Measurements from ENCODE around the gene PON3.

The PON3 gene

DNA sequence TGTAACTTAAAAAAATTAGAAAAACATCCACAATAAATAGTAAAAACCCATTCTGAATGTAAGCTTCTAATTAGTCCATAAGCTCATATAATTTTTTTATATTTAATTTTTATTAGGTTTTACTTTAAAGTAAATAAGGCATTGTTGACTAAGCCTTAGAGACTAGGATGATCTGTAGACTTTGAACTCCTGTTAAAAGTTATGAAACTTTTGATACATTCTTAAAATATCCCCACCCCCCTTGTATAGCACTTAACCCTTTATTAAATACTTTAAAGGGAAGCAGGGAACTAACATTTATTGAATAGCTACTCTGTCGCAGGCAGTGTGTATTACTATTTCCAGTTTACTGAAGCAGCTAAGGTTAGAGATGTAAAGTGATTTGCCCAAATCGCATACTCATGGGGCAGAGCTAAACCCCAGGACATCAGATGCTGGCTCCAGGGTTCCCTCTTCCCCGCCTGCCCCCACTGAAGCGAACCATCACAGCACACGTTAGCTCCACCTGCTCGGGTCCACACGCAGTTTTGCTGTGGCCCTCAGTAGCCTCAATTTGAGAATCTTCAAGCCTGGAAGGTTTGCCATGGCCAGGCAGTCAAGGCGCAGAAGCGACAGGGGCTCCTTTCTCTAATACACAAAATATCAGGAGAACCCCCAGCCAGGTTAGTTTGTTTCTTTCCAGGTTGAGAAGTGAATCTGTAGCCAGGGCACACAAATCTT lies 72.6 kb downstream of the PON3 start:
- Histone ChIP-seq H3K36me3 (ENCODE audit: control insufficient read depth in 2 of 2, insufficient read depth in 1 of 2, low read length in 2 of 2) (no peaks in the 10 kb centered on the region), H3K27ac (ENCODE audit: extremely low read depth, low read depth, low read length) (no peak overlapping the region), H3K4me3 (ENCODE audit: low read depth, low read length) (no peak overlapping the region), H3K9me3 (ENCODE audit: control insufficient read depth, insufficient read depth, low read depth, low read length) (no peaks in the 10 kb centered on the region), H3K4me1 (ENCODE audit: control insufficient read depth, insufficient read depth, low read length) (no peaks in the 10 kb centered on the region)
- ChIA-PET POLR2A (no interaction called here), CTCF (no interaction called here)
- TF ChIP-seq ZNF660 (tag by site-specific recombination; IDR thresholded peaks at IDR 0.05) (no peak), ZNF571 (tag by site-specific recombination; IDR thresholded peaks at IDR 0.05) (no peak), ZBTB17 (tag by site-specific recombination; IDR thresholded peaks at IDR 0.05) (no peak), ZNF629 (tag by site-specific recombination; IDR thresholded peaks at IDR 0.05) (no peak), ZNF548 (tag by site-specific recombination; IDR thresholded peaks at IDR 0.05) (no peak), ZSCAN16 (tag by site-specific recombination; IDR thresholded peaks at IDR 0.05) (no peak), ZIC2 (tag by site-specific recombination; IDR thresholded peaks at IDR 0.05) (no peak), YY1 (tag by site-specific recombination; IDR thresholded peaks at IDR 0.05) (no peak)
- TF ChIP-seq, protein P1, sequence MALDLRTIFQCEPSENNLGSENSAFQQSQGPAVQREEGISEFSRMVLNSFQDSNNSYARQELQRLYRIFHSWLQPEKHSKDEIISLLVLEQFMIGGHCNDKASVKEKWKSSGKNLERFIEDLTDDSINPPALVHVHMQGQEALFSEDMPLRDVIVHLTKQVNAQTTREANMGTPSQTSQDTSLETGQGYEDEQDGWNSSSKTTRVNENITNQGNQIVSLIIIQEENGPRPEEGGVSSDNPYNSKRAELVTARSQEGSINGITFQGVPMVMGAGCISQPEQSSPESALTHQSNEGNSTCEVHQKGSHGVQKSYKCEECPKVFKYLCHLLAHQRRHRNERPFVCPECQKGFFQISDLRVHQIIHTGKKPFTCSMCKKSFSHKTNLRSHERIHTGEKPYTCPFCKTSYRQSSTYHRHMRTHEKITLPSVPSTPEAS (tag by site-specific recombination; IDR thresholded peaks at IDR 0.05): no peak

DNA sequence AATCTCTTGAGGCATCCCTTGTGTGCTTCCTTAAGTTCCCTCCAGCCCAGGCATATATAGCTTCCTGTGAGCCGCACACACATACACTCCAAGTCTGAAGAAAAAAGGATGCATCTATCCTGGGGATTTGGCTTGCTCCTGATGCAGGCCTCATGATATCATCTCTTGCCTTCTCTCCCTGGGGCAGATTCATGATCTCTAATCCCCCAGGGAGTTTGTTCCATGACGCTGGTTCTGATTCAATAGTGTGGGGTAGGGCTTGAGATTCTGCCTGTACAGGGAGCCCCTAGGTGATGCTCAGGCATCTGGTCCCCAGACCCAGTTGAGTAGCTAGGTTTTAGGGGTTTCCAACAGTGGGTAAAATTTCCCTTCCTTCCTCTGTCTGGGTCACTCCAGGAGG lies 73.3 kb downstream of the PON3 start:
- Histone ChIP-seq H3K9me3 (ENCODE audit: control insufficient read depth, insufficient read depth, low read depth, low read length) (no peaks in the 10 kb centered on the region), H3K27ac (ENCODE audit: extremely low read depth, low read depth, low read length) (no peak overlapping the region), H3K4me1 (ENCODE audit: control insufficient read depth, insufficient read depth, low read length) (no peaks in the 10 kb centered on the region), H3K36me3 (ENCODE audit: control insufficient read depth in 2 of 2, insufficient read depth in 1 of 2, low read length in 2 of 2) (no peaks in the 10 kb centered on the region), H3K4me3 (ENCODE audit: low read depth, low read length) (no peak overlapping the region)
- TF ChIP-seq ZNF521 (tag by site-specific recombination; IDR thresholded peaks at IDR 0.05) (no peak), PRDM6 (tag by site-specific recombination; IDR thresholded peaks at IDR 0.05) (no peak), ZNF621 (tag by site-specific recombination; IDR thresholded peaks at IDR 0.05) (no peak)
- TF ChIP-seq, protein P2, sequence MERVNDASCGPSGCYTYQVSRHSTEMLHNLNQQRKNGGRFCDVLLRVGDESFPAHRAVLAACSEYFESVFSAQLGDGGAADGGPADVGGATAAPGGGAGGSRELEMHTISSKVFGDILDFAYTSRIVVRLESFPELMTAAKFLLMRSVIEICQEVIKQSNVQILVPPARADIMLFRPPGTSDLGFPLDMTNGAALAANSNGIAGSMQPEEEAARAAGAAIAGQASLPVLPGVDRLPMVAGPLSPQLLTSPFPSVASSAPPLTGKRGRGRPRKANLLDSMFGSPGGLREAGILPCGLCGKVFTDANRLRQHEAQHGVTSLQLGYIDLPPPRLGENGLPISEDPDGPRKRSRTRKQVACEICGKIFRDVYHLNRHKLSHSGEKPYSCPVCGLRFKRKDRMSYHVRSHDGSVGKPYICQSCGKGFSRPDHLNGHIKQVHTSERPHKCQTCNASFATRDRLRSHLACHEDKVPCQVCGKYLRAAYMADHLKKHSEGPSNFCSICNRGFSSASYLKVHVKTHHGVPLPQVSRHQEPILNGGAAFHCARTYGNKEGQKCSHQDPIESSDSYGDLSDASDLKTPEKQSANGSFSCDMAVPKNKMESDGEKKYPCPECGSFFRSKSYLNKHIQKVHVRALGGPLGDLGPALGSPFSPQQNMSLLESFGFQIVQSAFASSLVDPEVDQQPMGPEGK (tag by site-specific recombination; IDR thresholded peaks at IDR 0.05): no peak
- ChIA-PET CTCF (no interaction called here), POLR2A (no interaction called here)

GRCh38 chr7:95322396-95322795 lies 73.8 kb downstream of the PON3 start:
- Histone ChIP-seq H3K4me1 (ENCODE audit: control insufficient read depth, insufficient read depth, low read length) (no peaks in the 10 kb centered on the region), H3K27ac (ENCODE audit: extremely low read depth, low read depth, low read length) (no peak overlapping the region), H3K36me3 (ENCODE audit: control insufficient read depth in 2 of 2, insufficient read depth in 1 of 2, low read length in 2 of 2) (no peaks in the 10 kb centered on the region), H3K4me3 (ENCODE audit: low read depth, low read length) (no peak overlapping the region), H3K9me3 (ENCODE audit: control insufficient read depth, insufficient read depth, low read depth, low read length) (no peaks in the 10 kb centered on the region)
- ChIA-PET CTCF (no interaction called here), POLR2A (no interaction called here)
- TF ChIP-seq ZNF677 (tag by site-specific recombination; IDR thresholded peaks at IDR 0.05) (no peak), ZBTB1 (tag by site-specific recombination; IDR thresholded peaks at IDR 0.05) (no peak), ZNF48 (tag by site-specific recombination; IDR thresholded peaks at IDR 0.05) (no peak), ZNF221 (tag by site-specific recombination; IDR thresholded peaks at IDR 0.05; ENCODE audit: borderline replicate concordance) (no peak), ZNF24 (tag by site-specific recombination; IDR thresholded peaks at IDR 0.05) (no peak), ZNF76 (tag by site-specific recombination; IDR thresholded peaks at IDR 0.05; ENCODE audit: borderline replicate concordance, low read depth) (no peak), ZNF610 (tag by site-specific recombination; IDR thresholded peaks at IDR 0.05; ENCODE audit: borderline replicate concordance) (no peak), ZEB2 (tag by site-specific recombination; IDR thresholded peaks at IDR 0.05) (no peak), ZNF37A (tag by site-specific recombination; IDR thresholded peaks at IDR 0.05) (no peak), ZNF112 (tag by site-specific recombination; IDR thresholded peaks at IDR 0.05) (no peak), ZNF274 (IDR thresholded peaks at IDR 0.05; ENCODE audit: low read length) (no peak), ZNF274 (tag by site-specific recombination; IDR thresholded peaks at IDR 0.05; ENCODE audit: borderline replicate concordance) (no peak), ZNF239 (tag by site-specific recombination; IDR thresholded peaks at IDR 0.05) (no peak), ZNF473 (tag by site-specific recombination; IDR thresholded peaks at IDR 0.05) (no peak)
- TF ChIP-seq, protein P3, sequence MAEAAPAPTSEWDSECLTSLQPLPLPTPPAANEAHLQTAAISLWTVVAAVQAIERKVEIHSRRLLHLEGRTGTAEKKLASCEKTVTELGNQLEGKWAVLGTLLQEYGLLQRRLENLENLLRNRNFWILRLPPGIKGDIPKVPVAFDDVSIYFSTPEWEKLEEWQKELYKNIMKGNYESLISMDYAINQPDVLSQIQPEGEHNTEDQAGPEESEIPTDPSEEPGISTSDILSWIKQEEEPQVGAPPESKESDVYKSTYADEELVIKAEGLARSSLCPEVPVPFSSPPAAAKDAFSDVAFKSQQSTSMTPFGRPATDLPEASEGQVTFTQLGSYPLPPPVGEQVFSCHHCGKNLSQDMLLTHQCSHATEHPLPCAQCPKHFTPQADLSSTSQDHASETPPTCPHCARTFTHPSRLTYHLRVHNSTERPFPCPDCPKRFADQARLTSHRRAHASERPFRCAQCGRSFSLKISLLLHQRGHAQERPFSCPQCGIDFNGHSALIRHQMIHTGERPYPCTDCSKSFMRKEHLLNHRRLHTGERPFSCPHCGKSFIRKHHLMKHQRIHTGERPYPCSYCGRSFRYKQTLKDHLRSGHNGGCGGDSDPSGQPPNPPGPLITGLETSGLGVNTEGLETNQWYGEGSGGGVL (tag by site-specific recombination; IDR thresholded peaks at IDR 0.05): no peak

Measured in HEK293 (cell line).